HPDE6-E6E7 (cell line): ENCODE results near the gene NR3C1.

Experiments
- DNase-seq: peaks from one replicate; pipeline ENCODE4 v3.0.0; 2011; ENCODE audit warnings: missing footprints; ENCODE audit errors: extremely low spot score

NR3C1 gene

GRCh38 chr5:143426437-143426991, 23.0 kb upstream of the NR3C1 start:
- no peak for DNase-seq

GRCh38 chr5:143425835-143426234, 22.3 kb upstream of the NR3C1 start:
- no peak for DNase-seq

- DNase-seq = no peak
Measured at GRCh38 chr5:143418140-143418866, 14.8 kb upstream of the NR3C1 start.

- no peak for DNase-seq
Measured at GRCh38 chr5:143417503-143418139, 14.1 kb upstream of the NR3C1 start.

GRCh38 chr5:143416411-143416810, 12.9 kb upstream of the NR3C1 start:
- no peak for DNase-seq

GRCh38 chr5:143413958-143414669, 10.6 kb upstream of the NR3C1 start:
- no peak for DNase-seq

- DNase-seq = no peak
Measured at GRCh38 chr5:143412661-143413342, 9.3 kb upstream of the NR3C1 start.

- no peak for DNase-seq
Measured at GRCh38 chr5:143409926-143410325, 6.4 kb upstream of the NR3C1 start.

GRCh38 chr5:143406408-143406807, 2.9 kb upstream of the NR3C1 start:
- DNase-seq = no peak

GRCh38 chr5:143405849-143406098, 2.3 kb upstream of the NR3C1 start:
- no peak for DNase-seq

- peak; percentile 55 for DNase-seq
Measured at GRCh38 chr5:143405063-143405848, 1.8 kb upstream of the NR3C1 start.

- peak; percentile 43 for DNase-seq
Measured at GRCh38 chr5:143404416-143405062, 1.1 kb upstream of the NR3C1 start.

GRCh38 chr5:143403334-143403592, 223 bp downstream of the NR3C1 start:
- DNase-seq = no peak

- no peak for DNase-seq
Measured at GRCh38 chr5:143402553-143403333, 743 bp downstream of the NR3C1 start.

GRCh38 chr5:143402017-143402552, 1.4 kb downstream of the NR3C1 start:
- no peak for DNase-seq

GRCh38 chr5:143401227-143402016, 2.1 kb downstream of the NR3C1 start:
- DNase-seq = no peak

GRCh38 chr5:143400541-143401226, 2.8 kb downstream of the NR3C1 start:
- DNase-seq = no peak

- DNase-seq = no peak
Measured at GRCh38 chr5:143399616-143400540, 3.6 kb downstream of the NR3C1 start.
